Keratinocyte (primary cell): ENCODE measurements around the gene LRRC10B. TPM values are rescaled to one million over a fixed set of nuclear protein-coding genes. Genes with fewer than 3 reads are reported as not detected.

ENCODE experiments used
- DNase-seq: peaks from one replicate; pipeline ENCODE4 v3.0.0-alpha.2; 2011; ENCODE audit warnings: low read depth, missing footprints, low spot score
- FAIRE-seq: peaks from 2 replicates; lab custom pipeline; 2011; peaks lifted over from hg19 to GRCh38; lab: Jason Lieb, UNC
- H2AFZ ChIP-seq: 2 replicates; pipeline ENCODE4 v1.6.0; 2012; ENCODE audit warnings: low read length, control low read depth, inconsistent platforms; ENCODE audit not compliant: control insufficient read depth
- H3K27ac ChIP-seq: 2 replicates; pipeline ENCODE4 v1.5.1; 2011; ENCODE audit warnings: low read length; ENCODE audit not compliant: control insufficient read depth, insufficient read depth
- H3K27me3 ChIP-seq: 3 replicates; pipeline ENCODE4 v1.6.0; 2011; ENCODE audit warnings: low read length; ENCODE audit not compliant: control insufficient read depth, insufficient read depth; ENCODE audit errors: extremely low read depth
- H3K36me3 ChIP-seq, 2 experiments: 2 replicates in 1 of 2; 3 replicates in 1 of 2; pipeline ENCODE4 v1.5.1; 2011; ENCODE audit warnings: low read length in 2 of 2, mild to moderate bottlenecking in 1 of 2; ENCODE audit not compliant: control insufficient read depth in 2 of 2, insufficient read depth in 2 of 2; ENCODE audit errors: extremely low read depth in 1 of 2
- H3K4me1 ChIP-seq: 3 replicates; pipeline ENCODE4 v1.5.1; 2011; ENCODE audit warnings: low read length; ENCODE audit not compliant: control insufficient read depth, insufficient read depth; ENCODE audit errors: extremely low read depth
- H3K4me2 ChIP-seq: 3 replicates; pipeline ENCODE4 v1.6.0; 2011; ENCODE audit warnings: low read depth, low read length; ENCODE audit not compliant: control insufficient read depth, insufficient read depth; ENCODE audit errors: extremely low read depth
- H3K4me3 ChIP-seq, 3 experiments: fragments of 200-600 bp in 1 of 3; sonication (generic) in 1 of 3; 2 replicates in 2 of 3; 3 replicates in 1 of 3; pipeline ENCODE4 v1.5.1; 2011 to 2016; ENCODE audit warnings: low read length in 3 of 3, mild to moderate bottlenecking in 3 of 3, control low read depth in 2 of 3, inconsistent platforms in 1 of 3, low read depth in 1 of 3, mixed read lengths in 1 of 3, mixed run types in 1 of 3, moderate library complexity in 1 of 3; ENCODE audit not compliant: control insufficient read depth in 2 of 3, insufficient read depth in 2 of 3; ENCODE audit errors: extremely low read depth in 1 of 3
- H3K79me2 ChIP-seq: 2 replicates; pipeline ENCODE4 v1.6.0; 2012; ENCODE audit warnings: low read length; ENCODE audit not compliant: control insufficient read depth, insufficient read depth
- H3K9ac ChIP-seq: 3 replicates; pipeline ENCODE4 v1.6.0; 2011; ENCODE audit warnings: low read length; ENCODE audit not compliant: control insufficient read depth, insufficient read depth; ENCODE audit errors: extremely low read depth
- H3K9me1 ChIP-seq: 3 replicates; pipeline ENCODE4 v1.6.0; 2011; ENCODE audit warnings: low read length; ENCODE audit not compliant: control insufficient read depth, insufficient read depth; ENCODE audit errors: extremely low read depth
- H3K9me3 ChIP-seq: 2 replicates; pipeline ENCODE4 v1.5.1; 2012; ENCODE audit warnings: low read depth, low read length; ENCODE audit not compliant: control insufficient read depth
- H4K20me1 ChIP-seq: 3 replicates; pipeline ENCODE4 v1.6.0; 2011; ENCODE audit warnings: low read length; ENCODE audit not compliant: control insufficient read depth, insufficient read depth; ENCODE audit errors: extremely low read depth
- CTCF ChIP-seq, 3 experiments: IDR thresholded peaks in 1 of 3; conservative IDR thresholded peaks in 1 of 3; optimal IDR thresholded peaks in 1 of 3; 2 replicates in 2 of 3; 3 replicates in 1 of 3; pipeline versions ENCODE3 to v1.5.1; 2011; ENCODE audit warnings: low read length in 3 of 3, mild to moderate bottlenecking in 3 of 3, moderate library complexity in 2 of 3, control low read depth in 1 of 3, inconsistent platforms in 1 of 3; ENCODE audit not compliant: insufficient read depth in 2 of 3; ENCODE audit errors: extremely low read depth in 1 of 3
- EZH2 ChIP-seq: IDR thresholded peaks from one replicate; pipeline ENCODE4 v1.6.1; 2012; ENCODE audit warnings: inconsistent platforms, mild to moderate bottlenecking, low read length, moderate library complexity
- dilution Hi-C: fragments of 300-500 bp; cut with MboI; formaldehyde crosslinking; loops from one replicate; pipeline ENCODE4 v1.7.0; 2020; ENCODE audit warnings: low sequenced_read_pairs; ENCODE audit not compliant: extremely low pct_ligation_motif_present
- polyA plus RNA-seq, 5 experiments: library from polyadenylated mRNA; depleted of rRNA in 3 of 5; stranded (reverse) in 3 of 5; stranded (forward) in 1 of 5; unstranded in 1 of 5; fragments of >200 nt; gene quantifications; 1 replicate in 1 of 5; 2 replicates in 3 of 5; 3 replicates in 1 of 5; pipeline versions ENCODE4 v1.2.1 to v1.2.3, GENCODE V29; 2011 to 2012; ENCODE audit warnings: missing spikeins in 2 of 5, low read depth in 1 of 5, low replicate concordance in 1 of 5

The LRRC10B gene
- polyA plus RNA-seq, 1 donor (not counting 4 experiments of a cell fraction or from before 2014, with no cell fraction given): not detected

- no peak overlapping the region for H3K9ac ChIP-seq
- H3K9me3 ChIP-seq: no peaks in the 10 kb centered on the region
- H3K36me3 ChIP-seq: no peaks in the 10 kb centered on the region
- FAIRE-seq: no peak
- H3K4me3 ChIP-seq: no peak overlapping the region
- no peak overlapping the region for H3K4me2 ChIP-seq
- H3K27ac ChIP-seq: no peak overlapping the region
- H3K27me3 ChIP-seq: peaks cover under 1% of the 10 kb centered on the region
- no peak for TF ChIP-seq EZH2
- no peak for TF ChIP-seq CTCF (optimal IDR thresholded peaks at IDR 0.05 in 1 of 3, IDR thresholded peaks at IDR 0.05 in 1 of 3, conservative IDR thresholded peaks at IDR 0.05 in 1 of 3; ENCODE audit: extremely low read depth in 1 of 3, insufficient read depth in 2 of 3, low read length in 3 of 3)
- dilution Hi-C loops: no loop called here
- DNase-seq: no peak
- no peaks in the 10 kb centered on the region for H3K79me2 ChIP-seq
- H3K9me1 ChIP-seq: peaks cover 3% of the 10 kb centered on the region
- H3K4me1 ChIP-seq: no peaks in the 10 kb centered on the region
- no peak overlapping the region for H2AFZ ChIP-seq
- peaks cover 4% of the 10 kb centered on the region for H4K20me1 ChIP-seq
Measured at GRCh38 chr11:61543606-61544306, 35.2 kb downstream of the LRRC10B start.

- TF ChIP-seq CTCF (optimal IDR thresholded peaks at IDR 0.05 in 1 of 3, IDR thresholded peaks at IDR 0.05 in 1 of 3, conservative IDR thresholded peaks at IDR 0.05 in 1 of 3; ENCODE audit: extremely low read depth in 1 of 3, insufficient read depth in 2 of 3, low read length in 3 of 3) (no peak), EZH2 (no peak)
- no peak overlapping the region for H3K27ac ChIP-seq
- H3K79me2 ChIP-seq: no peaks in the 10 kb centered on the region
- DNase-seq (no peak), FAIRE-seq (no peak)
- no peaks in the 10 kb centered on the region for H3K27me3 ChIP-seq
- dilution Hi-C loops: no loop called here
- H3K4me3 ChIP-seq: no peak overlapping the region
- peaks cover 4% of the 10 kb centered on the region for H4K20me1 ChIP-seq
- peaks cover 3% of the 10 kb centered on the region for H3K9me1 ChIP-seq
- H3K9me3 ChIP-seq: no peaks in the 10 kb centered on the region
- H3K4me2 ChIP-seq: no peak overlapping the region
- no peaks in the 10 kb centered on the region for H3K36me3 ChIP-seq
- H2AFZ ChIP-seq: no peak overlapping the region
- H3K4me1 ChIP-seq: no peaks in the 10 kb centered on the region
- no peak overlapping the region for H3K9ac ChIP-seq
Measured at GRCh38 chr11:61544466-61544865, 35.9 kb downstream of the LRRC10B start.
